Measurements from ENCODE around the gene SREBF1.
"Not testable (repeated sequence)": the region's sequence is repeated elsewhere in the genome, so short reads cannot be mapped to it uniquely, and the experiment has no call there.

SREBF1 gene

GRCh38 chr17:17812211-17813054, 24.4 kb downstream of the SREBF1 start:
- DNase-seq (ENCODE audit: low read depth, low spot score): no peak

DNA sequence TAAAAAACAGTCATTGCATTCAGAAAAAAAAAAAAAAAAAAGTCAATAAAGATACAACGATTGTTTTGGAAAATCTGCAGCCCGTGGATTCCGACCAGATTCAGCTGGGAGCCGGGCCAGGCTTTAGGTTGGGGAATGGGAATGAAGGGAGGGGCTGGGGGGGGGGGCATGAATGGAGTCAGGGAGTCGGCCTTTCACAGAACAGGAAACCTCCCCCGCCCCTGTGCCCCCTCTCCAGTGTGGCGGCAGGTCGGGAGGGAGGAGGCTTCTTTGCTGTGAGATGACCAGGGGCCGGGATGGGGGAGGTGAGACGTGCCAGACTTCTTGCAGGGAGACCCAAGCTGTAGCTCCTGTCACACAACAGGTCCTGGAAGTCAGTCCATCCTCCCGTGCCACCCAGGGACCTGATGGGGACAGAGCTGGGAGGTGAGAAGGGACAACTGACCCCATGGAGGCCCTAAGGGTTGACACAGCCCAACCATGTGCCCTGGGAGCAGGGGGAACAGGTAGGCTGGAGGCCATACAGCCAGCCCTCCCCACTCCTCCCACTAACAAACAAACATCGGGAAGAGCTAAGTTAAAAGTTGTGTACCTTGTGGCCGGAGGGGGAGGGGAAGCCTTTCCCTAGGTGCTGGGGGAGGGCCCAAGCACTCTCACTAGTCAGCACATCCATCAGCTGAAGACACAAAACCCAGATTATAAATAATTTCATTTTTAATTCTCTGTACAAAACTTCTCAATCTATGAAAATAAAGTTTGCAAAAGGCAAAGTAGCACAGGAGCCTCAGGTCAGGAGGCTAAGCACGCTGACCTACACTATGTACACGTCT, 25.2 kb downstream of the SREBF1 start:
- DNase-seq (ENCODE audit: low read depth, low spot score): no peak

- no peak for DNase-seq (ENCODE audit: low read depth, low spot score)
Observed at GRCh38 chr17:17810895-17811248, 25.9 kb downstream of the SREBF1 start.

- DNase-seq (ENCODE audit: low read depth, low spot score): no peak
Observed at GRCh38 chr17:17810084-17810894, 26.5 kb downstream of the SREBF1 start.

DNA sequence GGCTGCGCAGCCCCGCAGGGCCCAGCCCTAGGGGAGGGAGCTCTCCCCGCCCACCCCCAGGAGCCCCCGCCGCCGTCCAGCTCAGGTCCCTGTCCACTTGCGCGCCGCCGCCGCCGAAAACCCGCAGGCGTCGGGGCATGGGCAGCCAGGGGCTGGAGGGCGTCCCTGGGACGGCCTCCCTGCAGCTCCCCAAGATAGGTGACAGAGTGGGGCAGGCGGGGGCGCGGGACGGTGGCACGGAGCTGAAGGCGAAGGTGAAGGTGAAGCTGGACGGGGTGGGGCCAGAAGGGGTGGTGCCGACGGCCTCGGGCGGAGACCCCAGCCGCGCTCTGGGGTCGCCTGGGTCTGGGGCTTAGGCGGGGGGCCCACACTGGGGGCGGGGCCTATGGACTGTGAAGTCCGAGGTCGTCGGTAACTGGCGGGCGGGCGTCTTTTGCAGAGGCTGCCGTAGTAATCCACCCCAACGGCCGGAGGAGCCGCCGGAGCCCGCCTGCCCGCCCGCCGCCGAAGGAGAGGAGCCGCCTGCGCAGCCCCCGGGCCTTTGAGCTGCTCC, 27.2 kb downstream of the SREBF1 start:
- DNase-seq (ENCODE audit: low read depth, low spot score): no peak

GRCh38 chr17:17808706-17809432, 27.9 kb downstream of the SREBF1 start:
- DNase-seq (ENCODE audit: low read depth, low spot score): no peak

- not testable (repeated sequence) for DNase-seq (ENCODE audit: low read depth, low spot score)
Observed at GRCh38 chr17:17808200-17808599, 28.6 kb downstream of the SREBF1 start.

DNA sequence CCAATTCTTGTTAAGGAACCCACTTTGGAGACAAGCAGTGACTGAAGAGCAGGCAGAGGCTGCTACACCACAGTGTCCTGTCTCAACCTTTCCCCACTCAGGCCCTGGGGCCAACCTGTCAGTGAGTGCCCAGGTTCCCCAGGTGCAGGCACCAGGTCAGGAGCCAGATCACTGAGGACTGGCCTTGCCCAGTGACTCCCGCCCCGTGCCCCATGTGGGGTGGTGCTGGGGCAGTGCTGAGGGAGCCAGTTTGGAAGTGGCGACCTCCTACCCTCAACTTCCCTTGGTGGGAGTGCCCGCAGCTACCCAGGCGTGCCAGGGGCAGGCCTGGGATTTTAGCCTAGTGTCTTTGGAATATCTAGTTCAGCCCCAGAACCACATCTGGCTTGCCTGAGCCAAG, 29.3 kb downstream of the SREBF1 start:
- no peak for DNase-seq (ENCODE audit: low read depth, low spot score)

GRCh38 chr17:17806611-17807274, 30.0 kb downstream of the SREBF1 start:
- no peak for DNase-seq (ENCODE audit: low read depth, low spot score)

- no peak for DNase-seq (ENCODE audit: low read depth, low spot score)
Observed at GRCh38 chr17:17806035-17806434, 30.8 kb downstream of the SREBF1 start.

- no peak for DNase-seq (ENCODE audit: low read depth, low spot score)
Observed at GRCh38 chr17:17805575-17805974, 31.2 kb downstream of the SREBF1 start.

- no peak for DNase-seq (ENCODE audit: low read depth, low spot score)
Observed at GRCh38 chr17:17804007-17804406, 32.8 kb downstream of the SREBF1 start.

DNA sequence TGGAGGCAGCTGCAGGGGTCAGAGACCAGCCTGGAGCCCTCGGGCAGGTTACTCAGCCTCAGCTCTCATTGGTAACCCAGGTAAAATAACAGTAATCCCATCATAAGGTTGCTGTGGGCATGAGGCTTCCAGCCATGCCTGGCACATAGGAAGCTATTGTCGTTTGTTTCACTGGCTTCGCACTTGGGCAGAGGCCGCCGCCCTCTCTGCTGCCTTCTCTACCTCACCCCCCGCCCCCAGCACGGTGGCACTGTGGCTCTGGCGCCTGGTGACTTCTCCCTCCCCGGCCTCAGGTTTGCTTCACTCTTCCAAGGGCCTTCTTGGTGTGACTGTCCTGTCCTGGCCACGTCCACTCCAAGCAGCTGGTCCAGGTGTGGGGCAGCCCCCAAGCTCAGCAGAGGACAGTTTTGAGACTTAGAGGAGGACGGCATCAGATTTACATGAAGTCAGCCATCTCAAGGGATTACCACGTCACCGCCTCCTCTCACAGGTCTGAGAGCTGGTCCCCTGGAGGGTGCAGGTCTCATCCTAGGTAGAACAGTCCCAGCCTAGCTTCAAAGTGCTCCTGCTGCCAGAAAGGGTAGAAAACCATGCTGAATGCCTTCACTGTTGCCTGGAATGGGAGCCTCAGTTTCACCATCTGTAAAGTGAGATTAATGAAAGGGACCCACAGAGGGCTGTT, 34.8 kb downstream of the SREBF1 start:
- DNase-seq (ENCODE audit: low read depth, low spot score): no peak

DNA sequence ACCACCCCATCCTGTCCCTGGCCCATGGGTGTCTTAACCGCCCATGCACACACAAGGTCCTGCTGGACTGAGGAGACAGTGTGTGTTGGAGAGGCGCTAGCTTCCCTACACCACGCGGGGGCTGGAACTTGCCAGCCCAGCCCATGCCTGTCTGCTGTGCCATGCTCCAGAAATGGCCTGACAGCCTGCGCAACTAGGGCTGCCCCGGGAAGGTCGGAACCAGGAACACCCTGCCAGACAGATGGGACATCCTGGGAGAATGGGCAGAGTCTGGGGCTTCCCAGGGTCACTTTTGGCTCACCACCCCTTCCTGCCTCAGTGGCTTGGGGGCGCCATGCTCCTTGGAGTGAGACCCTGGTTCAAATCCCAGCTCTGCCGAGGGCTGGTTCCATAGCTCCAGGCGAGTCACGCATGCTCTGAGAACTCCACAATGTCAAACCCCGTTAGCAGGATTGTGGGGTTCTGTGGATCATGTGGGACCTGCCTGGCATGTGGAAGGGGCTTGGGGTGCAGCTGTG, 36.2 kb downstream of the SREBF1 start:
- DNase-seq (ENCODE audit: low read depth, low spot score): no peak

DNA sequence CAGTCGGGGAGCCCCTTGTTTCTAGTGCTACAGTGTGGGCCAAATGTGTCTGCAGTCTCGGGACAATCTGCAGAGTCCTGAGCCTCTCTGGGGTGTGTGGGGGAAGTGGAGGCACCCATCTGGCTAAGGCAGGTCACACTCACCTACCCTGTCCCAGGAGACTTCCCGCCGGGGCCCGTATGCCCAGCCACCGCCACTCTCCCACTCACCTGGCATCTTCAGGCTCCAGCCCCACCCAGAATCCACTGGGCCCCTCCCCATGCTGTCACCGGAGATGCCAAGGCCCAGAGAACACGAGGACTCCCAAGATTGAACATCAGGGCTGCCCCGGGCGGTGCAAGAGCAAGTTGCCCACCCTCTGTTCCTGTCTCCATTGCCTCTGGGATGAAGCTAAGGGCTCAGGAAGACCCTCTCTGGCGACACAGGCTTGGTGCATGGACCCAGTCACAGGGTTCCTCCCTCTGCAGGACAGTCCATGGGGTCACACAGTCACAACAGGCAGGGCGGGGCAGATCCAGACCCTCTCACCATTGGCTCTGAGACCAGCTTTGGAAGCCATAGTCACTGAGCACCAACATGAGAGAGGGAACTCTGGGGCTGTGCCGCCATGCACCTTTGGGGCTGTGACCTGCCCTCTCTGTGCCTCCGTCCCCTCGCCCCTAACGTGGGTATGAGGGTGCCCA, 38.1 kb downstream of the SREBF1 start:
- no peak for DNase-seq (ENCODE audit: low read depth, low spot score)

DNA sequence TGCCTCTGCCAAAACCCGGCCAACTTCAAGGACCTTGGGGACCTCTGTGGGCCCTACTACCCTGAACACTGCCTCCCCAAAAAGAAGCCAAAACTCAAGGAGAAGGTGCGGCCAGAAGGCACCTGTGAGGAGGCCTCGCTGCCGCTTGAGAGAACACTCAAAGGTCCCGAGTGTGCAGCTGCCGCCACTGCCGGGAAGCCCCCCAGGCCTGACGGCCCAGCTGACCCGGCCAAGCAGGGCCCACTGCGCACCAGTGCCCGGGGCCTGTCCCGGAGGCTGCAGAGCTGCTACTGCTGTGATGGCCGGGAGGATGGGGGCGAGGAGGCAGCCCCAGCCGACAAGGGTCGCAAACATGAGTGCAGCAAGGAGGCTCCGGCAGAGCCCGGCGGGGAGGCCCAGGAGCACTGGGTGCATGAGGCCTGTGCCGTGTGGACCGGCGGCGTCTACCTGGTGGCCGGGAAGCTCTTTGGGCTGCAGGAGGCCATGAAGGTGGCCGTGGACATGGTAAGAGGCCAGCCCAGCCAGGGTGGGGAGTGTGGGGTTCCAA, 38.7 kb downstream of the SREBF1 start:
- no peak for DNase-seq (ENCODE audit: low read depth, low spot score)

DNA sequence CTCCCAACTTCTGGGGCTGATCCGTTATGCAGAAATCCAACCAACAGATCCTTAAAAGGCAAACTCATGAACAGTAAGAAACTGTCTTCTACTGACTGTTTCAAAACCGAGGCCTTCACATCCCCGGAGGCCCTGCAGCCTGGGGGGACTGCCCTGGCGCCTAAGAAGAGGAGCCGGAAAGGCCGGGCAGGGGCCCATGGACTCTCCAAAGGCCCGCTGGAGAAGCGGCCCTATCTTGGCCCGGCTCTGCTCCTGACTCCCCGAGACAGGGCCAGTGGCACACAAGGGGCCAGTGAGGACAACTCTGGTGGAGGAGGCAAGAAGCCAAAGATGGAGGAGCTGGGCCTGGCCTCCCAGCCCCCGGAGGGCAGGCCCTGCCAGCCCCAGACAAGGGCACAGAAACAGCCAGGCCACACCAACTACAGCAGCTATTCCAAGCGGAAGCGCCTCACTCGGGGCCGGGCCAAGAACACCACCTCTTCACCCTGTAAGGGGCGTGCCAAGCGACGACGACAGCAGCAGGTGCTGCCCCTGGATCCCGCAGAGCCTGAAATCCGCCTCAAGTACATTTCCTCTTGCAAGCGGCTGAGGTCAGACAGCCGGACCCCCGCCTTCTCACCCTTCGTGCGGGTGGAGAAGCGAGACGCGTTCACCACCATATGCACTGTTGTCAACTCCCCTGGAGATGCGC, 39.5 kb downstream of the SREBF1 start:
- DNase-seq (ENCODE audit: low read depth, low spot score): no peak

DNA sequence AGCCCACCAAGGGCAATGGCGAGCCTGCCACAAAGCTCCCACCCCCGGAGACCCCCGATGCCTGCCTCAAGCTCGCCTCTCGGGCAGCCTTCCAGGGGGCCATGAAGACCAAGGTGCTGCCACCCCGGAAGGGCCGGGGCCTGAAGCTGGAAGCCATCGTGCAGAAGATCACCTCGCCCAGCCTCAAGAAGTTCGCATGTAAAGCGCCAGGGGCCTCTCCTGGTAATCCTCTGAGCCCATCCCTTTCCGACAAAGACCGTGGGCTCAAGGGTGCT, 40.1 kb downstream of the SREBF1 start:
- DNase-seq (ENCODE audit: low read depth, low spot score): no peak
